AG10803 (cell line): ENCODE results near the gene SNU13.

ENCODE experiments used
- DNase-seq: peaks from one replicate; pipeline ENCODE4 v3.0.0; 2010; ENCODE audit warnings: low read depth
- H3K4me3 ChIP-seq: 2 replicates; pipeline ENCODE4 v1.5.1; 2011; ENCODE audit warnings: mild to moderate bottlenecking, low read length, control low read depth
- TF ChIP-seq, protein P1 (sequence below): conservative IDR thresholded peaks from 2 replicates; pipeline ENCODE4 v1.5.1; 2011; ENCODE audit warnings: mild to moderate bottlenecking, low read length, control low read depth, inconsistent platforms

Gene SNU13

DNA sequence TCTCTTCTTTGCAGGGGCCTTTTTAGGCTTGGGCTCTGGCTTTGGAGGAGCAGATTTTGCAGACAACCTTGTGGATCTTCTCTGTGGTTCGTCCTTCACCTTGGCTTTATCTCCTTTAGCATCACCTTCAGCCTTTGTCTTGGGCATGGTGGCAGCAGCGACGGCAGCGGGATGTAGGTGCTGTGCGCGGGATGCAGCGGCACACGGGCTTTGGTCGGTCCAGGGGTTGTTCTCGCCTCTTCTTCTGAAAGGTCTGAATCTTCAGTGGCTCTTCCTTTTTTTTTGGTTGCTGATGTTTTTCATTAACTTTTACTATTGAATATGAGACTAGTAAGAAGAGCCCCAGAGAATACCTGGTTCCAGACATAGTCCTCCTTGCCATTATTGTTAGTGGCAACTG lies 20.7 kb upstream of the SNU13 start:
- TF ChIP-seq, protein P1, sequence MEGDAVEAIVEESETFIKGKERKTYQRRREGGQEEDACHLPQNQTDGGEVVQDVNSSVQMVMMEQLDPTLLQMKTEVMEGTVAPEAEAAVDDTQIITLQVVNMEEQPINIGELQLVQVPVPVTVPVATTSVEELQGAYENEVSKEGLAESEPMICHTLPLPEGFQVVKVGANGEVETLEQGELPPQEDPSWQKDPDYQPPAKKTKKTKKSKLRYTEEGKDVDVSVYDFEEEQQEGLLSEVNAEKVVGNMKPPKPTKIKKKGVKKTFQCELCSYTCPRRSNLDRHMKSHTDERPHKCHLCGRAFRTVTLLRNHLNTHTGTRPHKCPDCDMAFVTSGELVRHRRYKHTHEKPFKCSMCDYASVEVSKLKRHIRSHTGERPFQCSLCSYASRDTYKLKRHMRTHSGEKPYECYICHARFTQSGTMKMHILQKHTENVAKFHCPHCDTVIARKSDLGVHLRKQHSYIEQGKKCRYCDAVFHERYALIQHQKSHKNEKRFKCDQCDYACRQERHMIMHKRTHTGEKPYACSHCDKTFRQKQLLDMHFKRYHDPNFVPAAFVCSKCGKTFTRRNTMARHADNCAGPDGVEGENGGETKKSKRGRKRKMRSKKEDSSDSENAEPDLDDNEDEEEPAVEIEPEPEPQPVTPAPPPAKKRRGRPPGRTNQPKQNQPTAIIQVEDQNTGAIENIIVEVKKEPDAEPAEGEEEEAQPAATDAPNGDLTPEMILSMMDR: no peak
- no peak overlapping the region for H3K4me3 ChIP-seq
- no peak for DNase-seq

DNA sequence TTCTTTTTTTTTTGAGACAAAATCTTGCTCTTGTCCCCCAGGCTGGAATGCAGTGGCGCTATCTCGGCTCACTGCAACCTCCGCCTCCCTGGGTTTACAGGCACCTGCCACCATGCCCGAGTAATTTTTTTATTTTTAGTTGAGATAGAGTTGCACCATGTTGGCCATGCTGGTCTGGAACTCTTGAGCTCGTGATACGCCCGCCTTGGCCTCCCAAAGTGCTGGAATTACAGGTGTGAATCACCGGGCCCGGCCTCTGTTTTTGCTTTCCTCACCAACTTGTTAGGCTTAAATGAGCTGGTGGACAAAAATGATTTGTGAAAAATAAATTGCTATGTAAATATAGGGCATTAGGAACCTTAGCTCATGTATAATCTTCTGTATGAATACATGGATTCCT lies 14.1 kb upstream of the SNU13 start:
- TF ChIP-seq, protein P1: no peak
- DNase-seq: no peak
- H3K4me3 ChIP-seq: no peak overlapping the region

DNA sequence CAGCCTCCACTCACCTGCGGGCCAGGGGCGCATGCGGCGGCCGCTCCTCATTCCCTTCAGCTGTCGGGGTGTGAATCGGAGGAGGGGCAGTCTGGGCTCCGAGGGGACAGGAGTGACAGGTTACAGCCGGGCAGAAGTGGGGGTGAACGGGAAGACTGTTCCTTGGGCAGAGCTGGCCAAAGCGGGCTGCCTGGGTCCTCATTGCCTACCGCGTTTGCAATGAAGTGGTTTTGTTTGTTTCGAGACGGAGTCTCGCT lies 11.4 kb upstream of the SNU13 start:
- H3K4me3 ChIP-seq: no peak overlapping the region
- DNase-seq: no peak
- TF ChIP-seq, protein P1: no peak

DNA sequence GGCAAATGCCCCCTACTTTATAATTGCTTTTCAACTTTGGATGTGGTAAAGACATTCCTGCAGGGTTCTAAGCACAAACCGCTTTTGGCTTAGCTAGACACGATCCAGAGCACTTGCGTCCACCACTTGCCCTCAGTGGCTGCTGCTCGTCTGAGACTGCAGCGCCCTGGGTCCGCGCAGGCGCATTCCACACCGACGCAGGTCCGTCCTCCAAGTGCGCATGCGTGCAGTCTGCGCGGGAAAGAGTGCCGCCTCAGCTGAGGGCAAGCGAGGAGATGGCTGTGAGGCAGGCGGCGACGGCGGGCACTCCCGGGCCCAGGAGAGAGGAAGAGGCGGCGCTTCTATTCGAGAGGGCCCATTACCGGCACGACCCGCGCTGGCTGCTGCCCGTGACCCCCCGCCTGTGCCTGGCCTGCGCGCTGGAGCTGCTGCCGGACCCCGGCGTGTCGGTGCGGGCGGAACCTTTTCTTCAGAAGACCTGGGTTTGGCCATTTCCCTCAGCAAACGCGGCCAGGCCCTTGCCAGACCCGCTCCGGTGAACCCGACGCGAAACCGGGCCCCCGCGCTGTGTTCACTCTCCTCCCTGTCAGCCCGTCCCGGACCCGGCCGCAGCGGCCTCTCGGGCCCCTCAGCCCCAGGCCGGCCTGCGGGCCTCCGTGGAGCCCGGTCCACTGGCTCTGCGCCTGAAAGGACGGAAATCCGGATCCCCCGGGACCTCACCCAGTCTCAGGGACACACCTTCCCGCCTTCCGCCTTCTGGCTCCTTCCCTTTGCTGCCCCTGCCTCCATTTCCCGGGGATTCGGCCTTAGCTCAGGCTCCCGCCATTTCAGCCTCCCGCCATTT lies 10.8 kb upstream of the SNU13 start, which contains the start of gene MEI1:
Gene MEI1, plus strand, starts transcription at position 240 of the 844 bp plus-strand sequence. Its CDS starts 36 bp downstream, at position 276.
- H3K4me3 ChIP-seq: no peak within 1 kb of the TSS
- TF ChIP-seq, protein P1: no peak
- DNase-seq: peak; percentile 56

DNA sequence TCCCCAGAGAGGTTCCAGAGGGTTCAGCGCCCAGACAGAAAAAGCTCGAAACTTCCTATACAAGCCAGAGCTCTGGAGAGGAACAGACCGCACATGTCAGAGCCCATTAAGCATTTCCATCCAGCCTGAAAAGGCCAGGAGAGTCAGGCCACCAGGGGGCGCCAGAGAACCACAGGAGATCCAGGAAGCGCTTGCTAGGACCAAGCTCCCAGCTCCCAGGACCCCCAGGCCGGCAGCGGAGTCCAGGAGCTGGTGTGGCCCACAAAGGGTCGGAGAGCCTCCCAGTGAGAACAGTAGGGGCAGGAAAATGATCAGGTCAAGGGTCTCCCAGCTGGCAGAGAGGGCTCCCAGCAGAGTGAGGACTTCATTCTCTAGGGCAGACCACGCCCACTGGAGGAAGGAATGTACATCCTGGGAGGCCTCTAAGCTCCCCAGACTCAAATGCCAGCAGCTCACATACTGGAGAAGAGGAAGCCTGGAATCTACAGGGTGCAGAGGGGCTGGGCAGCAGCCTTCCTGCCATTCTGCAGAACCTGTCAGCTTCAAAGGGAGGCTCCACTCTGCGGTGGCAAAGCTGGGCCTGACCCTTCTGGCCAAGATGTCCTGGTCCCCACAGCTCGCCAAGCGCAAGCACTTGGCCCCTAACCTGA lies 8.6 kb upstream of the SNU13 start:
- H3K4me3 ChIP-seq: peak overlapping the region; percentile 29
- TF ChIP-seq, protein P1: peak; percentile 89
- peak; percentile 81 for DNase-seq

DNA sequence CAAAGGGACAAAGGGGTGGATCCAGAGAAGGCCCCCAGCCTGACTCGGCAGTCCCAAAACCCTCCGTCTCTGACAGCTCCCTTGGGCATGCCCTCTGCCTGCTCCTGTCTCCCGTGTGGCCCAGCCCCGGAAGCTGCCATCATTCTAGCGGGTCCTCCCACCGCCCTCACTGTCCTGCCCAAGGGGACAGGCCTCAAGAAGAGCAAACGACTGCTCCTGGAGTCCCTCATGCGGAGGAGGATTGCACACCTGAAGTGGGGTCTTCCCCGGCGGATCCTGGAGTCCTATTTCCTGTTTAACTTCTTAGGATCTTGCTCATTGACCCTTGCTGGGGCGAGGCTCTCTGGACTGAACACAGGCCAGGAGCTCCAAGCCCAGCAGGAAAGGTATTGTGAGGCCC lies 8.0 kb upstream of the SNU13 start:
- H3K4me3 ChIP-seq: no peak overlapping the region
- TF ChIP-seq, protein P1: no peak
- no peak for DNase-seq

DNA sequence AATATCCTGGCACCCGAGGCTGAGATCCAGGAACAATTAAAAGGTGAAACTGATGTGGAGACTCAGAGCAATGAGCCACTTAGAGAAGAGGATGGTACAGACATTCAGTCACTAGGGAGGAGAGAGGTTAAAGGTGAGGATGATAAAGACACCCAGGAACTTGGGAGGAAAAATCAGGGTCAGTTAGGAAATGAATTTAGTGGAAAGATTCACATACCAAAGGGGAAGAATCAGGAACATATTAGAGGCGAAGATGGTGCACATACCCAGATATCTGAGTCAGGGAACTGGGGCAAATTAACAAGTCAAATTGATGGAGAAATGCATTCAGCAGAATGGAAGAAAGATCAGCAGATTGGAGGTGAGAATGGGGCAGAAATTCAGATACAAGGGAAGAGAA lies 6.5 kb upstream of the SNU13 start:
- TF ChIP-seq, protein P1: no peak
- peak; percentile 18 for DNase-seq
- H3K4me3 ChIP-seq: no peak overlapping the region
